Nephron progenitor cell (in vitro differentiated cells): ENCODE measurements around the gene PRL.

Experiments used
- DNase-seq: peaks from one replicate; pipeline ENCODE4 v3.0.0; 2021
- H3K27ac Mint-ChIP-seq: 2 replicates; pipeline ENCODE4 v1.8.0; 2021; ENCODE audit warnings: mild to moderate bottlenecking, moderate library complexity, mixed read lengths
- H3K27me3 Mint-ChIP-seq: 2 replicates; pipeline ENCODE4 v1.8.0; 2021; ENCODE audit warnings: mild to moderate bottlenecking, low read depth, mixed read lengths; ENCODE audit not compliant: poor library complexity
- H3K36me3 Mint-ChIP-seq: 2 replicates; pipeline ENCODE4 v1.8.0; 2021; ENCODE audit warnings: low read depth, mixed read lengths
- H3K4me1 Mint-ChIP-seq: 2 replicates; pipeline ENCODE4 v1.8.0; 2021; ENCODE audit warnings: mixed read lengths
- H3K4me3 Mint-ChIP-seq: 2 replicates; pipeline ENCODE4 v1.8.0; 2021; ENCODE audit warnings: mild to moderate bottlenecking, moderate library complexity, mixed read lengths
- H3K9me3 Mint-ChIP-seq: 2 replicates; pipeline ENCODE4 v1.8.0; 2021; ENCODE audit warnings: mild to moderate bottlenecking, moderate library complexity, mixed read lengths
- TF ChIP-seq, protein P1 (sequence below): fragments of 200-600 bp; sonication (generic); IDR thresholded peaks from 2 replicates; pipeline ENCODE4 v1.5.0; 2021; ENCODE audit warnings: antibody characterized with exemption

Gene PRL

GRCh38 chr6:22306741-22307466 lies 10.1 kb upstream of the PRL start:
- H3K27me3 Mint-ChIP-seq: no peaks in the 10 kb centered on the region
- TF ChIP-seq, protein P1, sequence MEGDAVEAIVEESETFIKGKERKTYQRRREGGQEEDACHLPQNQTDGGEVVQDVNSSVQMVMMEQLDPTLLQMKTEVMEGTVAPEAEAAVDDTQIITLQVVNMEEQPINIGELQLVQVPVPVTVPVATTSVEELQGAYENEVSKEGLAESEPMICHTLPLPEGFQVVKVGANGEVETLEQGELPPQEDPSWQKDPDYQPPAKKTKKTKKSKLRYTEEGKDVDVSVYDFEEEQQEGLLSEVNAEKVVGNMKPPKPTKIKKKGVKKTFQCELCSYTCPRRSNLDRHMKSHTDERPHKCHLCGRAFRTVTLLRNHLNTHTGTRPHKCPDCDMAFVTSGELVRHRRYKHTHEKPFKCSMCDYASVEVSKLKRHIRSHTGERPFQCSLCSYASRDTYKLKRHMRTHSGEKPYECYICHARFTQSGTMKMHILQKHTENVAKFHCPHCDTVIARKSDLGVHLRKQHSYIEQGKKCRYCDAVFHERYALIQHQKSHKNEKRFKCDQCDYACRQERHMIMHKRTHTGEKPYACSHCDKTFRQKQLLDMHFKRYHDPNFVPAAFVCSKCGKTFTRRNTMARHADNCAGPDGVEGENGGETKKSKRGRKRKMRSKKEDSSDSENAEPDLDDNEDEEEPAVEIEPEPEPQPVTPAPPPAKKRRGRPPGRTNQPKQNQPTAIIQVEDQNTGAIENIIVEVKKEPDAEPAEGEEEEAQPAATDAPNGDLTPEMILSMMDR: no peak
- H3K4me3 Mint-ChIP-seq: no peak overlapping the region
- no peak for DNase-seq
- H3K9me3 Mint-ChIP-seq: peaks cover 37% of the 10 kb centered on the region
- H3K36me3 Mint-ChIP-seq: peaks cover 32% of the 10 kb centered on the region
- H3K4me1 Mint-ChIP-seq: peaks cover 39% of the 10 kb centered on the region
- peak overlapping the region; percentile 98 for H3K27ac Mint-ChIP-seq

- Mint-ChIP-seq H3K27ac (peak overlapping the region; percentile 62), H3K4me1 (peaks cover 76% of the 10 kb centered on the region), H3K4me3 (no peak overlapping the region), H3K27me3 (no peaks in the 10 kb centered on the region), H3K9me3 (peaks cover 5% of the 10 kb centered on the region), H3K36me3 (peaks cover 3% of the 10 kb centered on the region)
- TF ChIP-seq, protein P1: no peak
- no peak for DNase-seq
Measured at GRCh38 chr6:22302838-22303237, 6.0 kb upstream of the PRL start.

- H3K36me3 Mint-ChIP-seq: peaks cover 6% of the 10 kb centered on the region
- H3K27ac Mint-ChIP-seq: peak overlapping the region; percentile 75
- no peaks in the 10 kb centered on the region for H3K9me3 Mint-ChIP-seq
- H3K27me3 Mint-ChIP-seq: peaks cover 2% of the 10 kb centered on the region
- peaks cover 84% of the 10 kb centered on the region for H3K4me1 Mint-ChIP-seq
- no peak overlapping the region for H3K4me3 Mint-ChIP-seq
- no peak for DNase-seq
- TF ChIP-seq, protein P1: no peak
Measured at GRCh38 chr6:22300273-22300998, 3.6 kb upstream of the PRL start.

DNA sequence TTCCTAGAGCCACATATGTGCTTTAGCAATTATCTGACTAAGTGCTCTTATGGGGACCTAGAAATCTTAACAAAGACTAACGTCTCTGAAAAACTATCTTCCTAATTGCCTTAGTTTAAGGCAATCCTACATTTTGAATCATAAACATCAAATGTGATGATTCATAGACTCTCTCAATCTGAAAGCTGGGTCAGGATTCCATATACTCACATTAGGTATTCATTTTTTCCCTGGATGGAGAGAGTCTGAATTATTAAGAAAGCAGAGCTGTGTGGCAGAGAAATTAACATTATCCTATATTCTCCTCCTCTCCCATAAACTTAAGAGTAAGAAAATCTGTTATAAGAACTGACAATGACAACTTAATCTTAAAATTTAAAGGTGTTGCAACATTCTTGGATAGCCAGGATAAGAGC lies 1.6 kb upstream of the PRL start:
- Mint-ChIP-seq H3K36me3 (peaks cover 6% of the 10 kb centered on the region), H3K27me3 (peaks cover 2% of the 10 kb centered on the region), H3K27ac (peak overlapping the region; percentile 60), H3K4me3 (no peak overlapping the region), H3K9me3 (no peaks in the 10 kb centered on the region), H3K4me1 (peaks cover 86% of the 10 kb centered on the region)
- TF ChIP-seq, protein P1: no peak
- DNase-seq: no peak

GRCh38 chr6:22296067-22296466 lies 769 bp downstream of the PRL start:
- no peaks in the 10 kb centered on the region for H3K9me3 Mint-ChIP-seq
- DNase-seq: no peak

More at GRCh38 chr6:22296067-22296466, 769 bp downstream of the PRL start:
- TF ChIP-seq, protein P1: no peak
- Mint-ChIP-seq H3K27me3 (peaks cover 2% of the 10 kb centered on the region), H3K36me3 (peaks cover 6% of the 10 kb centered on the region), H3K4me3 (no peak overlapping the region), H3K4me1 (peaks cover 62% of the 10 kb centered on the region), H3K27ac (no peak overlapping the region)
